Right kidney (tissue), 1 donor: ENCODE results near the gene SLC2A1.

ENCODE experiments used
- DNase-seq: peaks from one replicate; pipeline ENCODE4 v3.0.0-alpha.2; 2016

The SLC2A1 gene

DNA sequence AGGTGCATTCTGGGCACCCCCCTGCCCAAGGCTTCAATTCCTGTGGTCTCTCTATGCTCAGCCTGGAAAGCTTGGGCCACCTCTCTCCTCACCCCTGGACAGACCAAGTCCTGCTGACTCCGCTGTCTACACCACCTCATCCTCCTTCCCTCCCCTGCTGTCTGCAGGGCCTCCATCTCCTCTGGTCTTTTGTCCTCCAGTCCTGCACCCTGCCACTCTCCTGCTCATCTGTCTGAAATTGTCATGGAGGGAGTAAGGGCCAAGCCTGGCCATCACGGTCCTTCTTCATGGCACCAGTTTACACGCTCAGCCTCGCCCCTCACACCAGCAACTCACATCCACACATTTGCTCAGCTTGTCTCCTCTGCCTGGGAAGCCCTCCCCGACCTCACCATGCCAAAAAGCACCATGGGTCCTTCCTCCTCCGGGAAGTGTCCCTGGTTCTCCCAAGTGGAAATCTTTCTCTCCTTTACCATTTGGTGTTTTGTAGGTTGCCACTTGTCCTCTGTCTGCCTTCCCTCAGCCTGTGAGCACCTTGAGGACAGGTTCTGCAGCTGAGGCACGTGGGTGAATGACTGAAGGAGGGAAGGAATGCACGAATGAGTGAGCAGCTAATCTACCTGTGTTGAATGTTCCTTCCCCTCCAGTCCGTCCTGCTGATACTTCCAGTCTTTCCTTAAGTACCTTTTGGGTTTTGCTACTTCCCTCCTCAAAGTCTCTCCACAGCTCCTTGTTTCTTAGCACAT is 2.1 kb upstream of the SLC2A1 start:
- DNase-seq, result no peak

GRCh38 chr1:42960122-42960390 is 1.4 kb upstream of the SLC2A1 start:
- DNase-seq, result no peak

DNA sequence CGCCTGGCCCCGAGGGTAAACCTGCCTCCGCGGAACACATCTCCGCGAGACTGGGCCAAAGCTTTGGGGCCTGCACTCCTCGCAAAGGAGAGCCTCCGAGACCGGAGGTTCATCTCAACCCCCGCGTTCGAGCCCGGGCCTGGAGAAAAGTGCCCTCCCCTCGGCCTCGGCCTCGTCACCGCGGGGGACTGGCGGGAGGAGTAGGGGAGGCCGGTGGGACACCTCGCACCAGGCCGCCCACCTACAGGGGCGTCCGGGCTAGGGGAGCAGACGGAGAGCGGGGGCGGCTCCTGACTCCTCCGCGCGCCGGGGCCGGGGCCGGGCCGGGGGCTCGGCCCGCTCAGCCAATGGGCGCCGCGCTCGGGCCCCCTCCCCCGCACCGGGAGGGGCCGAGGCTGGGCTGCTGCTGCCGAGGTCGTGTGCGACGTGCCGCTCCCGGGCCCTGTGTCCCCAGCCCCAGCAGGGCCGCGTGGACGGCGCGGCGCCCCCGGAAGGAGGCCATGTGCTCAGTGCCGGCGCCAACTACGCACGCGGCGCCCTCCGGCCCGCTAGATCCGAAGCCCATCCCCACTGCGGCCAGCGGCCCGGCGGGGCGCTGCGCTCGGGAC is 684 bp downstream of the SLC2A1 start:
- peak; percentile 93 for DNase-seq

- peak; percentile 61 for DNase-seq
These were observed 1.3 kb downstream of the SLC2A1 start for GRCh38 chr1:42957229-42957879.

DNA sequence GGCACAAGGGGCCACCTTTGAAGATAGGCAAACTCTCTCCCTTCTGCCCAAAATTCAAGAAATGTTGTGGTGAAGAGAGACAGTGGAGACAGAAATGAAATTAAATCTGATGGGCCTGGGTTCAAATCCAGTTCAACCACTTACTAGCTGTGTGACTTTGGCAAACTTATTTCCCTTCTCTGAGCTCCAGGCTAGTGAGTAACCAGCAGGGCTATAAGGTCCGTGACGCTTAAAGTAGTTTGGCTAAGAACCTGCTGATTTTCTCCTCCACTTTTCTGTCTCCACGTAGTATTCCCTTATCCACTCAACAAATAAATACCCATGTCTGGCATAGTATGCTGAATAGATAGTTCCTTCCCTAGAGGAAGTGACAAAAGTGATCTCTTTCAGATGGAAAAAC is 1.9 kb downstream of the SLC2A1 start:
- DNase-seq, result no peak

GRCh38 chr1:42955311-42956063 is 3.2 kb downstream of the SLC2A1 start:
- DNase-seq, result no peak

- no peak for DNase-seq
These were observed 5.2 kb downstream of the SLC2A1 start for GRCh38 chr1:42953182-42954180.

GRCh38 chr1:42952303-42953001 is 6.2 kb downstream of the SLC2A1 start:
- no peak for DNase-seq

DNA sequence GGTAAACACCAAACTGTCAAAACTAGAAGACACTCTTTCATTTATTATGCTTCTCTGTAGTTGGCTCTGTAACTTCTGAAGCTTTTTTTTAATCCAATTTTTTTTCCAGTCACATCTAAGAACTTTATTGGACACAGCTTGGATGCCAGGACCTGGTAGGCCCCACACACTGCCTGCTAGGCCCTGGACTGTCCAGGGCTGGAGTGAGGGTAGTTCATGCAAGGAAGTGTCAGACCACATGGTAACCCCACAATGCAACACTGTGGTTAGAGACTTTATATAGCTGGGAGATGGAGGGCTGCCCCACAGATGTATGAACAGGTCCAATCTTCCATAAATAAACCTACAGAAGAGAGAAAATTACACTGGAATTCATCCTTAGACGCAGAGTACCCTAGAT is 7.1 kb downstream of the SLC2A1 start:
- DNase-seq, result no peak

DNA sequence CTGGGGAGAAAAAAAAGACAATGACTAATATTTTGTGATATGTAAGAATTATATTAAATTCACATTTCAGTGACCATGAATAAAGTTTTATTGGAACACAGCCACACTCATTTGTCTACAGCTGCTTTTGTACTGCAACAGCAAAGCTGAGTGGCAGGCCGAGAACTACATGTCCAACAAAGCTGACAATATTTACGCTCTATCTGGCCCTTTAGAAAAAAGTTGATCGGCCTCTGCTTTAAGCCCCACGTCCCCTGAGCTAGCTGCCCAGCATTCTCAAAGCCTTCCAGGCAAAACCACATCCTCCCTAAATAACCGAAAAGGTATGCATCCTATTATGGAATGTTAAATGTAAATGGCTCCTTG is 8.6 kb downstream of the SLC2A1 start:
- no peak for DNase-seq

DNA sequence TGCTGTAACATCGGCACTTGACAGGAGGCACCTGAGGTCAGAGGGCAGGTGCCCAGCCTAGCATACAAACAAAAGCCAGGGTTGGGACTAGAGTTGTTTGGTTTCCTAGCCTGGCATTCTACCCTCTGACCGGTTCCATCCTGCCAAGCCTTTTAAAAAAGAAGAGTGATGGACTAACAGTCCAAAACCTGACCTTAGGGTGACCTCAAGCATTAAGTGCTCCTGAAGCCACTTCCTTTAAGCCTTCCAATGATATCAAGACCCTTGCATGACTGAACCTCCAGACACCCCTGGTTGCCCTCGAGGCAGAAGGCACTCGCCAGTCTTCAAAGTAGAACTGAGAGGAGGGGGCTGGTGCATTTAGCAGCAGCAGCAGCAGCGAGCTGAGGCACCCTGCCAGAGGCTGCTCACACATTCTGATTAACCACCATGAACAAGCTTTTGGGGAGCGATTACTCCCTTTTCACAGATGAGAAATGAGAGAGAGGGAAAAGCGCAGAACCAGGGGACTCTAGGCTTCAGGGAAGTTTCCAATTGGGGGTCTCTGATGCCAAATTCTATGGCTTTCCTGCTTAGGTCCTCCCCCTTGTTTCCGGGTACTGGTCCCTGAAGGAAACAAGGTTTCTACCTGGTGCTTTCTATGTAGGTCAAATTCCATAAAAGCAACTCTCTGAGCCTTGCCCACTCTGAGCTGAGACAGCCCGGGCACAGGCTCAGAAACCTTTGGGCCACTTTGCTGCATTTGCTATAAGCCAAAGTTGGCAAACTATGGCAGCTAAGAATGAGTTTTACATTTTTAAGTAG is 9.2 kb downstream of the SLC2A1 start:
- DNase-seq, result no peak

- no peak for DNase-seq
These were observed 10.5 kb downstream of the SLC2A1 start for GRCh38 chr1:42947965-42948732.

GRCh38 chr1:42947117-42947516 is 11.6 kb downstream of the SLC2A1 start:
- no peak for DNase-seq

GRCh38 chr1:42946120-42946898 is 12.4 kb downstream of the SLC2A1 start:
- no peak for DNase-seq

- no peak for DNase-seq
These were observed 13.5 kb downstream of the SLC2A1 start for GRCh38 chr1:42945164-42945563.

DNA sequence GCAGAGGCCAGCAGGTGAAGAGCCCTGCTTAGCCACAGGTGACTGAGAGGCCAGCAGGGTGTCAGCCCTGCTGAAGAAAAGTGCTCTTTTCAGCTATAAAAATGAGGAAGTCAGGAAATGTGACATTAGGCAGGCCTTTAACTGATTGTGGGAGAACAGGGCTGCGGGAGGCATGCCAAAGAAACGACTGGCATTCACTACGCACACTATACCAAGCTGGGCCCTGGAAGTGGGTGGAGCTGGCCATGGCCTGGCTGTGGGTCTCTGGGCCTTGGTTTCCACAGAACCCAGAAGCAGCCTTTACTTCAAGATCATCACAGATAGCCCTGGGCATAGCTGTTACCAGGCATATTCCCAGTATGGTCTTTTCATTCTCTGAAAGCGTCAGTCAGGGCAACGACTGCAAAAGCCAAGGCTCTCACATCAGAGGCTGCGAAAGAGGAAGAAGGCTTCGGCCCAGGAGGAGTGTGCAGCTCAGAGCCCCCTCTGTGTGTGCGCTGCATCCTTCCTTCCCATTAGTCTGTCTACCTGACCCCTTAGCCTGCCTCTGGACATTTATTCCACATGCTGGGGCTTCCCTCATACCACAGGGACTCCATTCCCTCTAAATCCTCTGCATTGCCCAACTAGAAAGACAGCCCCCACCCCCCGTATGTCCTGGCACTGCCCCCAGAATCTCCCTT is 14.3 kb downstream of the SLC2A1 start:
- DNase-seq, result no peak

- no peak for DNase-seq
These were observed 14.9 kb downstream of the SLC2A1 start for GRCh38 chr1:42943728-42944127.

DNA sequence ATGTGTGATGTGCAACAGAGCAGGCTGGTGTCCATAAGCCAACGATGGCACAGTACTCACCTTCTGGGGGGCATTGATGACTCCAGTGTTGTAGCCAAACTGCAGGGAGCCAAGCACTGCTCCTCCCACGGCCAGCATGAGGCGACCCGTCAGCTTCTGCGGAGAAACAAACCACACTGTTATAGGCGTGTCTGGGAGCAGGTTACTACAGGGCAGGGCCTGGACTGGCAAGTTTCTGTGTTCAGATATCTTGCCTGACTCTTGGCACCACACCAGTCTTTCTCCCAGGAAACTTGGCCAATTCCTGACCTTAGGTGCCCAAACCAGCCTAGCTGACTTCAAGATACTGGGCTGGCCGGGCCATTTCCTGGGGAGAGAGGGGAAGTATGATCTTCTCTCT is 15.5 kb downstream of the SLC2A1 start:
- DNase-seq, result no peak
